Renal cortical epithelial cell (primary cell): ENCODE data around the gene CCR1. TPM values are rescaled to one million over a fixed set of nuclear protein-coding genes. Genes with fewer than 3 reads are reported as not detected.
A peak's percentile ranks its signal among the peaks of the same experiment; 100 is the strongest.
"Not testable (repeated sequence)": the region's sequence is repeated elsewhere in the genome, so short reads cannot be mapped to it uniquely, and the experiment has no call there.

Experiments used
- DNase-seq: peaks from one replicate; pipeline ENCODE4 v3.0.0-alpha.2; 2011; ENCODE audit warnings: low read depth
- total RNA-seq: library from RNA; depleted of rRNA; stranded (reverse); fragments of >200 nt; gene quantifications from 2 replicates; pipeline ENCODE4 v1.2.3, GENCODE V29; 2014

Gene CCR1
- total RNA-seq, 1 donor from 2014 or later, result 0.15 TPM

DNA sequence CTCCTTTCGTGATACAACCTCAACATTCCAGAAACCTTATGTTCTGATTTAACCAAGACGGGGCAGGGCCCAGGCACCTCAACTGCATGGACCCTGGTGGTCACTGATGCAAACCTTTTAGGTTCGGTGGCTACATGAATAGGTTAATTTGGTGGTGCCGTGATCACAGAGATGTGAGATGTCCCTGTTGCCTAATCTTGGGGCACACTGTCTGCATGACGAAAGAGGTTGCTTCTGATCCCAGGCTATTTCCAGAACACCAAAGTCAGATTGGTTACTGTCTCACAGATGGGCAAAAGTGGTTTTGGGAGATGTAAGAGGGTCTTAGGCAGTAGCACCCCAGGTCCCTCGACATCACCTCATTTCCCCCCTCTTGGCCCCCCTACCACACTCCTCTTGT, 4.0 kb upstream of the CCR1 start:
- DNase-seq, result no peak

DNA sequence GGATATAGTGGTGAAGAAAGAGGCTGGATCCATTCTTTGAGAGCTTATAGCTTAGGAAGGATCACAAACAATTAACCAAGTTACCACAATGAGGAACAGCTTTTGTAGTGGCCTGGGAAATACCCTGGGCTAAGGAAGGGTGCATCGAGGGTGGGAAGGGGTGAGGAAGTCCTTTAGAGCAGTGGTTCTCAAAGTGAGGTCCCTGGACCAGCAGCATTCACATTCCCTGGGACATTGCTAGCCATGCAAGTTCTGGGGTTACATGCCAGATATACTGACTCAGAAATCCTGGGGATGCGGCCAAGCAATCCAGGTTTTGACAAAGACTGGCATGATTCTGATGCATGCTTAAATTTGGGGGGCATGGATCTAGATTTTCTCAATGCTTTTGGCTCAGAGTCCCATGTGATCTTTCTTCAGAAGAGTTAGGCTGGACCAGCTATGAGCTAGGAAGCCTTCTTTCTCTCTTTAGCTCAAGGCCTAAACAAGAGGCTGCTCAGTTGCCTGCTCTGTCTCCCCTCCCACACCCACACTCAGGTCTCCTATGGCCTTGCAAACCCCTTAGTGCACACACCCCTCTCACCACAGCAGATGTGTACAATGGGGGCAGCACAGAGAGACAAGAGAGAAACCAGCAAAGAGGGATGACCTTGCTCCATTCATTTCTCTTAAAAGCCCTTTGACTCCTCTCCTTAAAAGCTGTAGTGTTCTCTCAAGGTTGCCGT, 1.8 kb upstream of the CCR1 start:
- DNase-seq, result no peak

DNA sequence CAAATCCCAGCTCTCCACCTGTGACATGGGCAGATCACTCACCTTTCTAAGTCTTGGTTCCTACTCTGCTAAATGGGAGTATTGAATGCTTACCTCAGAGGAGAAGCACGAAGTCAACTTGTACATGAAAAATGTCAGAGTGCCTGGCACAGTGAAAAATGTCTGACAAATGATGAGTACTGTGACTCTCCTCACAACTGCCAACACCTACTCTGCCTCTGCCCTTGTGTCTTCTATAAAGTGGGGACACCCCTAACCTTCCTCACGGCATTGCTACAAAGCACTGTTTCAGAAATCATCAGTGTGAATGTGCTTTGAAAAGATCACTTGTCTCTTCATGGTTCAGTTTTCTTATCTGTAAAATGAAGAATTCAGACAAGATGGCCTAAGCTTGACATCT, 940 bp upstream of the CCR1 start:
- no peak for DNase-seq

DNA sequence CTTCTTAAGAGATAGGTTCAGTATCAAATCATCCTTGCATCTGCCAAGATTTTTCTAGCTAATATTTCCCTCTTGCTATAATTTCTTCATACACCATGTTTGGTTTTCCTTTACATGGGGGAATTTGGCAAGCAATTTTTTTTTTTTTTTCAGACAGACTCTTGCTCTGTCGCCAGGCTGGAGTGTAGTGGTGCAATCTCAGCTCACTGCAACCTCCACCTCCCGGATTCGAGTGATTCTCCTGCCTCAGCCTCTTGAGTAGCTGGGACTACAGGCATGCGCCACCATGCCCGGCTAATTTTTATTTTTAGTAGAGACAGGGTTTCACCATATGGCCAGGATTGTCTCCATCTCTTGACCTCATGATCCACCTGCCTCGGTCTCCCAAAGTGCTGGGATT, 599 bp downstream of the CCR1 start:
- not testable (repeated sequence) for DNase-seq

DNA sequence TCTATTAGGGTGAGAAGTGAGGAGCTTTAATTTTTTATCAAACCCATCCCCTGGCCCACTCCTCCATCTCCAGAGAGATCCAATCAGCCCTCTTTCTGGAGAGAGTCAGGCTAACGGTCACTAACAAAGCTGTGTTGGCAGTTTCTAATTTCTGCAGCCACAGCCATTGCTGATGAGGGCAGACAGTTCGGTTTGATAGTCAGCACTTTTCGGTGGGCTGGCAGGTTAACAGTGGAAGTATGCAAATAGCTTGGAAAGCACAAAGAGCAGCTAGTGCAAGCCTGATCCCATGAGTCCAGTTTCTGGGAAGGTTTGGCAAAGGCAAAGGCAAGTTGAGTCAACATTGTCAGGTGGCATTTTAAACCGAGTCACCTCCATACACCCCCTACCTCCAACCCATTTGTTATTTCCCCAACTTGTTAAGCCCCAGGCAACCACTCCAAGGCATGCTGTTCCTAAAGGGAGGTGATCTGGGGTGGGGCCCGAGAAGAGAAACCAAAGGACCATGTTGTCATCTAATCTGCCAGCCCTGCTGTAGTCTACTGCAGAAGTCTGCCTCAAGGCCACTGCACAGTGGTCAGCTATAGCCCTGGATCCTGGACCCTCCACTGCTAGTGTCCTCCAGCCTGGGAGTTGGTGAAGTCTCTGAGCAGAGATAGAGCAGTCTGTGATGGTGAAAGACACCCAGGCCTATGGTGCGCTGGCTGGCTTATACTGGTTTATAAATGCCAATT, 1.7 kb downstream of the CCR1 start:
- no peak for DNase-seq

DNA sequence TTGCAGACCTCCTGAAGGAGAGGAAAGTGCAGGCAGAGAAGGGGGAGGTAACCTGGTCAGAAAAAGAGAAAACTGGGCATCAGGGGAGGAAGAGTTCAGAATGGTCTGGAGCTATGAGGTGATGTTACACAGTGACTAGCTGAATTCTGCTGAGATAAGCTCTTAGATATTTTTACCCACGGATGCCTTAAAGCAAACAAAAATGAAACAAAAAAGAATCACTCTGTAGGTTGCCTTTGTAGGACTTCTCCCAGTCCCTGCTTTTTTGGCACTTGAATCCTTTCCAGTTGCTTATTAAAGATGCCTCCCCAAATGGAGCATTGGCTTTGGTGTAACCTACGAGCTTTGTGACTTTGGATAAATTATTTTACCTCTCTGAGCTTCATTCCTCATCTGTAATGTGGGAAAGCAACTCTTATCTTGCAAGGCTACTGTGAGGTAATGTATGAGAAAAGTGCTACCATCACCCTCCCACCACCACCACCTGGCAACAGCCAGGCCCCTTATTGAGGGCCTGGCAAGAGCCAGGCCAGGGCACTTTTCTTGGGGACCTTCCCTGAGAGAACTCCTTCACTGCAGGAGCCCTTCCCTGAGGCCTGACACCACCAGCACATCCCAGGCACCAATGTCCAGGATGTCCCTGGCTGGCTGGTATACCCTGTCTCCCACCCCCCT, 2.7 kb downstream of the CCR1 start:
- no peak for DNase-seq

DNA sequence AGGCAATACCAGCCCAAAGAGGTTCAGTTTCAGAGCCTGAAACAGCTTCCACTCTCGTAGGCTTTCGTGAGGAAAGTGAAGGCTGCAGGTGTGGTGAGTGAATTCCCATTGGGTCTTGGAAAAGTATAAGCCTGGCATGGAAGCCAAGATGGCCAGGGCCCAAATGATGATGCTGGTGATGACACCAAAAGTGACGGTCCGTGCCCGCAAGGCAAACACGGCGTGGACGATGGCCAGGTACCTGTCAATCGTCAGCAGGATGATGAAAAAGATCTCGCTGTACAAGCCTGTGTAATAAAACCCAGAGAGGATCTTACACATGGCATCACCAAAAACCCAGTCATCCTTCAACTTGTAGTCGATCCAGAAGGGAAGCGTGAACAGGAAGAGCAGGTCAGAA, 4.4 kb downstream of the CCR1 start:
- no peak for DNase-seq

DNA sequence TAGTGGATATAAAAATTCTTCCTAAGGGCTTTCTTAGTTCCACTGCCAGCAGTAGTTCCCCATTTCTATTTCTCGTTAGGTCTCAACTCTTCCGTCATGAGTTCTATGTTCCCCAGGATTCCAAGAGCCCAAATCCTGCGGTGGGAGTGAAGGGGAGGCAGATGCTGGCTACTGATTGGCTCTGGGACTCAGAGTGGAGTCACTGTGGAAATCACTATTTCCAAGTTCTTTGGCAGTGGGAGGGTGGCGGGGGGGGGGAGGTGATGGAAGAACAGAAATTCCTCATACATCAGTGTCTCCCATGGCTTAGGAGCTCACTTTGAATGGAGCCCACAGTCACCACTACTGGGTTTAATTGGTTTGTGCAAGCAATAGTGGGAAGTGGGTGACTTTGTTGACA, 5.6 kb downstream of the CCR1 start:
- no peak for DNase-seq

DNA sequence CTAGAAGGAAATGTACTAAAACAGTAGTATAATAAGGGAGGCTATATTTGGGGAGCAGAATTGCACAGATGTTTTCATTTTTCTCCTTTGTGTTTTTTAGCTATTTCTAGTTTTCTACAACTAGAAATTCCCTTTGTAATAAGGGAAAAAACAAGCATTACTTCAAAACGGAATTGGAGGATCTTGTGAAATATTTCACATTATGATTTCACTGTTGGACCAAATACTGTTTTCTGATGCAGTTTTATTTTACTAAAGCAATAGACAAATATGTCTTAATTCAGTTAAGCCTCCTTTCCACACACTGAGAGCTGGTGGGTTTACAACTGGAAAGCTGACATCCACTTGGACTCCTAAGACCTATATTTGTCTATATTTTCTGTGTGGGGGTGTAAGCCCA, 7.3 kb downstream of the CCR1 start:
- no peak for DNase-seq

DNA sequence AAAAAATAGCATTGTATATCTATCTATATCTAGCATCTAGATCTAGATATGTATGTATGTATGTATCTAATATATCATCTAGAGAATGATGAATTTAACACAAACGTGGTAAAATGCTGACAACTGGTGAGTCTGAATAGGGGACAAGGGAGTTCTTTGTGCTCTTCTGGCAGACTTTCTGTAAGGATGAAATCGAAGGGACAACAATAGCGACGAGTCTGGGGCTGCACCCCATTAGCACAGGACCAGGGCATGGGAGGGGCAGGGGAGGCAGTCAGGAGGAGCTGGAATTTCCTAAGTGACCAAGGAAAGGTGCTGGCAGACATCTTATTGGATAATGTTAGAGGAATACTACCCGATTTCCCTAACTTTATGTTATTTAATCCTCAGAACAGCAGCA, 7.9 kb downstream of the CCR1 start:
- DNase-seq, result no peak

DNA sequence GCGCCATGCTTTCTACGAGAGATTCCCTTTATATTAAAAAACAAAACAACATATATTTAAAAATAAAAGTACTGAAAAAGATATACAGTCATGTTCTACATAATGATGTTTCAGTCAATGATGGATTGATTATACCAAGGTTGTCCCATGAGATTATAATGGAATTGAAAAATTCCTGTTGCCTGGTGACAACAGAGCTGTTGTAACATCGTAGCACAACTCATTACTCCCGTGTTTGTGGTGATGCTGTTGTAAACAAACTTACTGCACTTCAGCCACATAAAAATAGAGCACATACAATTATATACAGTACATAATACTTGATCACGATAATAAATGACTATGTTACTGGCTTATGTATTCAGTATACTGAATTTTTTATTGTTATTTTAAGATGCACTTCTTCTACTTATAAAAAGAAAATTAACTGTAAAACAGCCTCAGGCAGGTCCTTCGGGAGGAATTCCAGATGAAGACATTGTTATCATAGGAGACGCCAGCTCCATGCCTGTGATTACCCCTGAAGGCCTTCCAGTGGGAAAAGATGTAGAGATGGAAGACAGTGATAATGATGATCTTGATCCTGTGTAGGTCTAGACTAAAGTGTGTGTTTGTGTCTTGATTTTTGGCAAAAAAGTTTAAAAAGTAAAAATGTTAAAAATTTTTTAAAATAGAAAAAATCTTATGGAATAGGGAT, 11.7 kb downstream of the CCR1 start:
- DNase-seq, result no peak

DNA sequence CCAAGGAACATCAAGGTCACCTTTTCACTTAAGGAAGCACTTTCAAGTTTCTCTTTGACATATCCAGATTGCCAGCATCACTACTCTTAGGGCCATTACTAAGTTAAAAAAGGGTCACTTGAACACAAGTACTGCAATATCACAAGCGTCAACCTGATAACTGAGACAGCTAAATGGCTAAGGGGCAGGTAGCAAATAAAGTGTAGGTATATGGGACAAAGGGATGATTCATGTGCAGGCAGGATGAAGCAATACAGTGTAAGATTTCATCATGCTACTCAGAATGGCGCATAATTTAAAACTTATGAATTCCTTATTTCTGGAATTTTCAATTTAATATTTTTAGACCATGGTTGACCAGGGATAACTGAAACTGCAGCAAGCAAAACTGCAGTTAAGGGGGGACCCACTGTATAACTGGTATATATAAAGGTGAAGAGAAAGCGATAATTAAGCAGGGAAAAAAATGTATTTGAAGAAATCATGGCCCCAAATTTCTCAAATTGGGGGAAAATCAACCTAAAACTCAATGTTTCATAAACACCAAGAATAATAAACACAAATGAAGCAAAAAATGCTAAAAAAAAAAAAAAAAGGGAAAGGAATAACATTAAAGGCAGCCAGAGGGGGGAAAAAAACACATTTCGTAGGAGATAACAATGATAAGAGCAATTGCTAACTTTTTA, 13.1 kb downstream of the CCR1 start:
- no peak for DNase-seq

DNA sequence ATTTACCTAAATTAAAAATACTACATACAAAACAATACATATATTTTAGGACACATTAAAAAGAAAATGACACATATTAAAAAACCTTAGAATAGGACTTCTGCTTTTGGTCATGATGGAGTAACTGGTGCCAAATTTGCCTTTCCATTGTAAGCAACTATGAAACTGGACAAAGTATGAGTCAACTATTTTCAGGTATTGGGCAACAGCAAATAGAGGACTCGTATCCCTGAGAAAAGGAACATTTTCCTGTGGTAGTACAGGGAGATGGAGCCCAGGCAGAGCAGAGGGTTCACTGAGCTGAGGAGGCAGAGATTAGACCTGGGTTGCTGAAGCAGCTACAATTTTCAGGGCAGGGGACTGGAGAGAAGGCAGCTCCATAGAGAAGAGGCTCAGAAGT, 14.7 kb downstream of the CCR1 start:
- DNase-seq, result peak; percentile 79

DNA sequence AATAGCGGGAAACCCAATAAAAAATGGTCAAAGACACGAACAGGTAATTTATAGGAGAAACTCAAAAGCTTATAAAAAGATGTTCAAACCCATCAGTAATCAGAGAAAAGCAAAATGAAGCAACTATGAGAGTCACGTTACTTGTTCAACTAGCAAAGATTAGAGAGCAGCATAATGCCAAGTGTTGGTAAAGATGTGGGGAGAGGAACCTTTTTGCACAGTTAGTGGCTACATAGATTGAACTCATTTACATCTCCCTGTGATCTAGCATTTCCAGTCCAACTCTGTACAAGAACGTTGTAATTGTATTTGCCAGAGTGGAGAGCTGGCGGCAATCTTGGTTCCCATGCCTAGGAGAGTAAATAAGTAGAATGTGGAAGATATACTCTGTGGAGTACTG, 15.2 kb downstream of the CCR1 start:
- no peak for DNase-seq

DNA sequence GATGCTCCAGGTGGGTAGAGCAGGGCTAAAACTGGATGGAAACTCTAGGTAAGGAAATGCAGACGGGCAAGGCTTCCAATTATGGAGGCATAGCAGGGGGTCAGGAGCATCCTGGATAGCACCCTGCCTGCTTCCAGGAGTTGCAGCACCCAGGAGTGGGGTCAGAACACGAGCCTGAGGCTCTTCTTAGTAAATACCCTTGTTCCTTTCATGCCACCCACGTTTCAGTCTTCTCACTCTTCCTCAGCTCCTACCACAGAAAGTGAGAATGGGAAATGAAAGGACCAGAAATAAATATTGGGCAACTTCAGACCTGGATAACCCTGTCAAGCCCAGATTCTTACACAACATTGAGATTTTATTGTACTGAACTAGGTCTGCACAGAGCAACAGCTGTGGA, 16.4 kb downstream of the CCR1 start:
- no peak for DNase-seq

DNA sequence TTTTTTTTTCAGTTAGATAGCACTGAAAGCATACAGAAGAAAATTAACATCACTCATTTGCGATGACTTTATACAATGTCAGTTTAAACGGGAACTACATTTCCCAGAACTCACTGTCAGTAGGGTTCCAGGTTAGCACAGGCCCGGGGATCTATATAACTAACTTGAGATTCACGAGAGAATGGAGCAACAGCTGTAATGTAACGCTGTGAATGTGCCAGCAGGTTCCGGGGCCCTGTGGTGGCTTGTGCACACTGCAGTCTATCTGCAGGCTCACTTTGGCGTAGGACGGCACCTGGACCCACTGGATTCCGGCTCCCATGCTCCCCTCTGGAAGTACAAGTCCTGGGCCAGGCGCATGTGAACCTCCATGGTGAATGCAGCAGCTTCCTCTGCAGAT, 19.4 kb downstream of the CCR1 start:
- DNase-seq, result no peak

DNA sequence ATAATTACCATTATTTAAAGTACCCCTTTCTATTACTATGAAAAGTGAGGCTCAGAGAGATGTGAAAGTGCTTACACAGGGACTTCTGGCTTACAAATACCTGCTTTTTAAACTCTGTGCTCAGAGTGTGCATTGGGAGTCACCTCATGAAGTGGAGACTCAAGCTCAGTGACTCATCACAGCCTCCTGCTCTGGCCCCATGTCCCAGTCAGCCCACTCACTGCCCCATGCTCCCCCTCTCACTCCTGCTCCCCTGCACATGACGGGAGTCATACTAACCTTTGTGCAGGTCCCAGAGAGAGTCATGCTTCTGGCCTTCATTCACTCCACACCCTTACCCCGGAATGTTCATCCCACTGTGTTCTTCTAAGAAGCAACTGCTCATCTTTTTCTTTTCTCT, 20.2 kb downstream of the CCR1 start:
- peak; percentile 94 for DNase-seq

DNA sequence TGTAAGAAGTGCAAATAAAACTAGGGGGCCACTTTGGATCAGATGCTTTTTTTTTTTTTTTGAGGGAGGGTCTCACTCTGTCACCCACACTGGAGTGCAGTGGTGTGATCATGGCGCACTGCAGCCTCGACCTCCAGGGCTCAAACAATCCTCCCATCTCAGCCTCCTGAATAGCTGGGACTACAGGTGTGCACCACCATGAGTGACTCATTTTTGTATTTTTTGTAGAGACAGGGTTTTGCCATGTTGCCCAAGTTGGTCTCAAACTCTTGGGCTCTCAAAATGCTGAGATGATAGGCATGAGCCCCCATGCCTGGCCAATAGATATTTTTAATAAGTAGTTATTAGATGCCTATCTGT, 20.8 kb downstream of the CCR1 start:
- DNase-seq, result no peak

DNA sequence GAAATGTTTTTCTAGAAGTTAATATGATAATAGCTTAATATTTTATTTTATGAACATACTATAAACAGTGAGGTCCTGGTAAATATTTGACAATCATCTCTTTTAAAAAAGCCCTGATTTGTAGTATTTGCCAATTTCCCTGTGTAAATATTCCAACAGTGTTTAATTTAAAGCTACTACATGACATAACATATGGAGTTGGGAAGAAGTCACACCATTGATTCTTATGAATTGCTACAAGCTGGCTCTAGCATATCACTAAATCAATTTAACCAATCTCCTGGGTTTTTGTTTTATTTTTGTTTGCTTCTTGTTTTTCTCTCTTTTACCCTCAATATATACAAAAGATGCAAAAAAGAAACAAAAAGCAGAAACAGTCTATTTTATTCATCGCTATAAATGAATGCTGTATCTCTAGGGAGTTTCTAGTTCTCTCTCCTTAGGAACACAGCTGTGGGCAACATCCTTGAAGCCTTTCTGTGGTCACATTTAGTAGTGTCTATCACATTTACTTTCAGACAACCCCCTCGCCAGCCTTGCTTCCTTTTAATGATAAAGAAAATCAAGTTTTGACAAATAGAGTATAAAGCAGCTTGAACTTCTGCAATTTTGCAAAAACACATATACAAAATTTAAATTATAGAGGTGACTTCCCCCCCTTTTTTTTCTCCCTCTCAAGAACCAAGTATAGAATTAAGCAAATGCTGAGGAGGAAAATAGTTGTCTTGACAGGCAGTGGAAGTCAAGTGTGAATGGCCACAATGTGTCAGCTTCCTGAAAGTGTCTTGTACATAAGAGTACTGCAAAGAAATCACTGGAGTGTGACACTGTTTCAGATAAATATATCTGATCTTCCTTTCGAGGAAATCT, 21.4 kb downstream of the CCR1 start:
- DNase-seq, result peak; percentile 81

DNA sequence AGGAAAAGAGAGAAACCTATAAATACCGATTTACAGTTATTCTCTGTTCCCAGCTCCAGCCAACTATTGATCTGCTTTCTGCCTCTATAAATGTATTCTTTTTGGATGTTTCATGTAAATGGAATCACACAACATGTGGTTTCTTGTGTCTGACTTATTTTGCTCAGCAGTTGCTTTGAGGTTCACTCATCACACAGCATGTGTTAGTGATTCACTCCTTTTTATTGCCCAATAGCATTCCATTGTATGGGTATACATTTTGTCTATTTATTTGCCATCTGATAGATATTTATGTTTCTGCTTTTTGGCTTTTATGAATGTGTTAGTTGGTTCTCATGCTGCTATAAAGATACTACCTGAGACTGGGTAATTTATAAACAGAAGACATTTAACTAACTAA, 23.6 kb downstream of the CCR1 start:
- DNase-seq, result peak; percentile 83

DNA sequence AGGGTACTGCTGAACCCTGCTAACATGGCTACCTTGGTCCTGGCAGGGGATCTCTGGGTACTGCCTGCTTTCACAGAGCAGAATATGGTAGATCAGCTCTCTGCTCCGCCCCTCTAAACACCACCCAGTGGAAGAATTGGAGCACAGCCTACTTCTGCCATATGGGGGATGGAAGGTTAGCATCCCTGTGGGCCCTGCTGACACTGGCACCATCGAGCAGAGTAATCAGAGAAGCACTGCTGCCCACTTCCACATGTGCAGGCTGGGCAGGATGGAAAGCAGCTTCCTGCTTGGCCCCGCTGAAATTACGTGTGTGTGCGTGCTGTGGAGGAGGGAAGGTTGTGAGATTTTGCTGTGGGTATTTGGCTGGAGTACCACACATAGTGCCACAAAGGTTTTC, 24.8 kb downstream of the CCR1 start:
- no peak for DNase-seq
